HG03039 (cell line): ENCODE measurements around the gene HELT.

Experiments used
- ATAC-seq: cut with Tn5 transposase; IDR thresholded peaks from one replicate; pipeline ENCODE4 v1.9.1; 2021; ENCODE audit warnings: mild to moderate bottlenecking, moderate library complexity; ENCODE audit not compliant: unreplicated experiment

Gene HELT

GRCh38 chr4:185003596-185004351 lies 14.5 kb upstream of the HELT start:
- no peak for ATAC-seq

- peak; percentile 41 for ATAC-seq
Measured at GRCh38 chr4:185004562-185005218, 13.6 kb upstream of the HELT start.

- ATAC-seq = peak; percentile 86
Measured at GRCh38 chr4:185005219-185005819, 13.0 kb upstream of the HELT start.

- no peak for ATAC-seq
Measured at GRCh38 chr4:185011408-185011807, 6.9 kb upstream of the HELT start.

GRCh38 chr4:185013417-185014125 lies 4.7 kb upstream of the HELT start:
- ATAC-seq = no peak

GRCh38 chr4:185015108-185015507 lies 3.2 kb upstream of the HELT start:
- ATAC-seq = no peak

- ATAC-seq = no peak
Measured at GRCh38 chr4:185016101-185016940, 2.0 kb upstream of the HELT start.

GRCh38 chr4:185016946-185017758 lies 1.1 kb upstream of the HELT start:
- no peak for ATAC-seq

- no peak for ATAC-seq
Measured at GRCh38 chr4:185018834-185019455, 655 bp downstream of the HELT start.

GRCh38 chr4:185019456-185020292 lies 1.4 kb downstream of the HELT start:
- ATAC-seq = no peak

GRCh38 chr4:185020293-185020808 lies 2.1 kb downstream of the HELT start:
- ATAC-seq = no peak

GRCh38 chr4:185020863-185021761 lies 2.8 kb downstream of the HELT start:
- ATAC-seq = no peak

- no peak for ATAC-seq
Measured at GRCh38 chr4:185023471-185023870, 5.2 kb downstream of the HELT start.

- ATAC-seq = no peak
Measured at GRCh38 chr4:185028625-185029024, 10.3 kb downstream of the HELT start.

- ATAC-seq = no peak
Measured at GRCh38 chr4:185031611-185032010, 13.3 kb downstream of the HELT start.

- no peak for ATAC-seq
Measured at GRCh38 chr4:185033072-185033471, 14.8 kb downstream of the HELT start.

- ATAC-seq = no peak
Measured at GRCh38 chr4:185033950-185034349, 15.7 kb downstream of the HELT start.
